Keratinocyte (primary cell): Measurements from ENCODE around the gene MBP.

Source experiments
- EZH2 ChIP-seq: IDR thresholded peaks from one replicate; pipeline ENCODE4 v1.6.1; 2012; ENCODE audit warnings: inconsistent platforms, mild to moderate bottlenecking, low read length, moderate library complexity
- TF ChIP-seq, protein P1 (sequence below), 3 experiments: IDR thresholded peaks in 1 of 3; conservative IDR thresholded peaks in 1 of 3; optimal IDR thresholded peaks in 1 of 3; 2 replicates in 2 of 3; 3 replicates in 1 of 3; pipeline versions ENCODE3 to v1.5.1; 2011; ENCODE audit warnings: low read length in 3 of 3, mild to moderate bottlenecking in 3 of 3, moderate library complexity in 2 of 3, control low read depth in 1 of 3, inconsistent platforms in 1 of 3; ENCODE audit not compliant: insufficient read depth in 2 of 3; ENCODE audit errors: extremely low read depth in 1 of 3

DNA sequence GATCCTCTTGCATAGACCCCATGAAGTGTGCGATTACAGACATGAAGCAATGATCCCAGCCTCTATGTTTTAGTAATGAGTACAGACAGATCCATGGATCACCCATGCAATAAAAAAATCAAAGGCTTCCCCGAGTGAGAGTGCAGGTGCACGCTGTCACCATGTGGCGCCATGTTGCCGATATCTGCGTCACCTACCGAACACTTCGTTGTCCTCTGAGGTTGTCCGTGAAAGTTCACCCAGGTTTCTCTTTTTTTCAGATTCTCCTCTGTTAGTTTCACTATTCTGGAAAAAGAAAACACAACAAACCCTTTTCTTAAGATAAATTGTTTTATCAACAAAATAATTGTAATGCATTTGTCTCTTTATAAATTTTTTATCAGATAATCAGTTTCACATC is 66.5 kb downstream of the MBP start:
- TF ChIP-seq, protein P1, sequence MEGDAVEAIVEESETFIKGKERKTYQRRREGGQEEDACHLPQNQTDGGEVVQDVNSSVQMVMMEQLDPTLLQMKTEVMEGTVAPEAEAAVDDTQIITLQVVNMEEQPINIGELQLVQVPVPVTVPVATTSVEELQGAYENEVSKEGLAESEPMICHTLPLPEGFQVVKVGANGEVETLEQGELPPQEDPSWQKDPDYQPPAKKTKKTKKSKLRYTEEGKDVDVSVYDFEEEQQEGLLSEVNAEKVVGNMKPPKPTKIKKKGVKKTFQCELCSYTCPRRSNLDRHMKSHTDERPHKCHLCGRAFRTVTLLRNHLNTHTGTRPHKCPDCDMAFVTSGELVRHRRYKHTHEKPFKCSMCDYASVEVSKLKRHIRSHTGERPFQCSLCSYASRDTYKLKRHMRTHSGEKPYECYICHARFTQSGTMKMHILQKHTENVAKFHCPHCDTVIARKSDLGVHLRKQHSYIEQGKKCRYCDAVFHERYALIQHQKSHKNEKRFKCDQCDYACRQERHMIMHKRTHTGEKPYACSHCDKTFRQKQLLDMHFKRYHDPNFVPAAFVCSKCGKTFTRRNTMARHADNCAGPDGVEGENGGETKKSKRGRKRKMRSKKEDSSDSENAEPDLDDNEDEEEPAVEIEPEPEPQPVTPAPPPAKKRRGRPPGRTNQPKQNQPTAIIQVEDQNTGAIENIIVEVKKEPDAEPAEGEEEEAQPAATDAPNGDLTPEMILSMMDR (optimal IDR thresholded peaks at IDR 0.05 in 1 of 3, IDR thresholded peaks at IDR 0.05 in 1 of 3, conservative IDR thresholded peaks at IDR 0.05 in 1 of 3; ENCODE audit: extremely low read depth in 1 of 3, insufficient read depth in 2 of 3, low read length in 3 of 3): no peak
- TF ChIP-seq EZH2: no peak
